Ureter (tissue), 1 donor: Measurements from ENCODE around the gene ABO. TPM values are rescaled to one million over a fixed set of nuclear protein-coding genes. Genes with fewer than 3 reads are reported as not detected.
A peak's percentile ranks its signal among the peaks of the same experiment; 100 is the strongest.

Source experiments
- DNase-seq: peaks from one replicate; pipeline ENCODE4 v3.0.0-alpha.2; 2020; ENCODE audit warnings: low spot score
- total RNA-seq: library from RNA; stranded (reverse); gene quantifications from one replicate; pipeline ENCODE4 v1.2.4, GENCODE V29; 2023
- donor health status: DM: yes; HTN: yes; CAD: no.

Gene ABO
- total RNA-seq, 1 donor from 2014 or later: 25.4 TPM

DNA sequence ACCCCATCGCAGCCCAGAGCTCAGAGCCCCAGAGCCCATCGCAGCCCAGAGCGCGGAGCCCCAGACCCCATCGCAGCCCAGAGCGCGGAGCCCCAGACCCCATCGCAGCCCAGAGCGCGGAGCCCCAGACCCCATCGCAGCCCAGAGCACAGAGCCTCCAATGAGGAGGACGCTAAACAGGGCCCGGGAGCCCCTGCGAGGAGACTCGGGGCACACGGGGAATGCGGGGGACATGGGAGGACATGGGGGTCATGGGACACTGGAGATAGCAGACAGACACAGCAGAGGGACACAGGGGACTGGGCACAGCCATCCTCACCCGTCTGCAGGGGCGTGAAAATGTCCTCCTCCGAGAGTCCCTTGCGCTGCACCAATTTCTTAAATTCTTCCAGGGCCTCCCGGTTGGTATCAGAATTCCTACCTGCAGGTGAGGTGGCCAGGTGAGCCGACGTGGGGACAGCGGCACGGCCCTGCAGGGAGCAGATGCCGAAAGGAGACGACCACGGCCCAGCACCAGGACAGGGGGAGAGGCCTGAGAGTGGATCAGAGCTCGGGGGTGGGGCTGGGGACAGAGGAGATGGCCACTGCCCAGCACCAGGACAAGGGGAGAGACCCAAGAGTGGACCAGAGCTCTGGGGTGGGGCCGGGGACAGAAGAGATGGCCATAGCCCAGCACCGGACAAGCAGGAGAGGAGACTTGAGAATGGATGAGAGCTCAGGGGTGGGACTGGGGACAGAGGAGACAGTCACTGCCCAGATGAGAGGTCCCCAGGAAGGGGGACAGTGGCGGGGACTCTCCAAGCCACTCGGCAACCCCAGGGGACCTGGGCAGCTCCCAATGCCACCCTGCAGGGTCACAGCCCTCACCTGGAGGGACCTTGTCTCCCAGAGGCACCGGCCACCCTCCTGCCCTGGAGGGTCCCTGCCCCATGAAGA is 68.7 kb downstream of the ABO start:
- DNase-seq: peak; percentile 36

GRCh38 chr9:133205481-133205887 is 69.5 kb downstream of the ABO start:
- peak; percentile 39 for DNase-seq

Other genes starting within 250 kb of the ABO start
- 60.7 TPM for gene GTF3C5, start 244.2 kb downstream of the ABO start, total RNA-seq
- gene CEL, start 213.2 kb downstream of the ABO start, total RNA-seq: 3.0 TPM
- 57.9 TPM for gene RALGDS, start 154.0 kb downstream of the ABO start, total RNA-seq
- 17.2 TPM for gene GBGT1, start 111.3 kb downstream of the ABO start, total RNA-seq
- gene OBP2B, start 66.0 kb downstream of the ABO start, total RNA-seq: not detected
- gene SURF6, start 61.0 kb upstream of the ABO start, total RNA-seq: 19.6 TPM
- 31.2 TPM for gene MED22, start 72.9 kb upstream of the ABO start, total RNA-seq
- 2,501 TPM for gene RPL7A, start 73.0 kb upstream of the ABO start, total RNA-seq
- 42.2 TPM for gene SURF1, start 81.3 kb upstream of the ABO start, total RNA-seq
- 26.0 TPM for gene SURF2, start 81.3 kb upstream of the ABO start, total RNA-seq
- 128 TPM for gene SURF4, start 100.9 kb upstream of the ABO start, total RNA-seq
- gene STKLD1, start 101.2 kb upstream of the ABO start, total RNA-seq: 0.75 TPM
- 19.5 TPM for gene REXO4, start 142.8 kb upstream of the ABO start, total RNA-seq
- 3.5 TPM for gene ADAMTS13, start 147.2 kb upstream of the ABO start, total RNA-seq
- gene CACFD1, start 184.8 kb upstream of the ABO start, total RNA-seq: 24.9 TPM
- 19.6 TPM for gene SLC2A6, start 203.9 kb upstream of the ABO start, total RNA-seq
- gene MYMK, start 249.8 kb upstream of the ABO start, total RNA-seq: not detected